Fibroblast of mammary gland (primary cell): ENCODE measurements around the gene LCN2.

Experiments
- DNase-seq: peaks from one replicate; pipeline ENCODE4 v3.0.0-alpha.2; 2010; ENCODE audit warnings: low read depth
- H3K4me3 ChIP-seq: 2 replicates; pipeline ENCODE4 v1.5.1; 2011; ENCODE audit warnings: low read depth, mild to moderate bottlenecking, low read length, moderate library complexity; ENCODE audit not compliant: control insufficient read depth
- TF ChIP-seq, protein P1 (sequence below): conservative IDR thresholded peaks from 2 replicates; pipeline ENCODE4 v1.5.1; 2011; ENCODE audit warnings: low read depth, low read length, inconsistent platforms; ENCODE audit not compliant: control insufficient read depth, insufficient read depth

The LCN2 gene

GRCh38 chr9:128124451-128124850, 24.8 kb upstream of the LCN2 start:
- H3K4me3 ChIP-seq, result no peak overlapping the region
- DNase-seq, result no peak
- TF ChIP-seq, protein P1, sequence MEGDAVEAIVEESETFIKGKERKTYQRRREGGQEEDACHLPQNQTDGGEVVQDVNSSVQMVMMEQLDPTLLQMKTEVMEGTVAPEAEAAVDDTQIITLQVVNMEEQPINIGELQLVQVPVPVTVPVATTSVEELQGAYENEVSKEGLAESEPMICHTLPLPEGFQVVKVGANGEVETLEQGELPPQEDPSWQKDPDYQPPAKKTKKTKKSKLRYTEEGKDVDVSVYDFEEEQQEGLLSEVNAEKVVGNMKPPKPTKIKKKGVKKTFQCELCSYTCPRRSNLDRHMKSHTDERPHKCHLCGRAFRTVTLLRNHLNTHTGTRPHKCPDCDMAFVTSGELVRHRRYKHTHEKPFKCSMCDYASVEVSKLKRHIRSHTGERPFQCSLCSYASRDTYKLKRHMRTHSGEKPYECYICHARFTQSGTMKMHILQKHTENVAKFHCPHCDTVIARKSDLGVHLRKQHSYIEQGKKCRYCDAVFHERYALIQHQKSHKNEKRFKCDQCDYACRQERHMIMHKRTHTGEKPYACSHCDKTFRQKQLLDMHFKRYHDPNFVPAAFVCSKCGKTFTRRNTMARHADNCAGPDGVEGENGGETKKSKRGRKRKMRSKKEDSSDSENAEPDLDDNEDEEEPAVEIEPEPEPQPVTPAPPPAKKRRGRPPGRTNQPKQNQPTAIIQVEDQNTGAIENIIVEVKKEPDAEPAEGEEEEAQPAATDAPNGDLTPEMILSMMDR, result no peak

- no peak overlapping the region for H3K4me3 ChIP-seq
- DNase-seq, result peak; percentile 66
Measured at GRCh38 chr9:128124873-128125579, 24.2 kb upstream of the LCN2 start.

GRCh38 chr9:128125580-128126354, 23.5 kb upstream of the LCN2 start:
- TF ChIP-seq, protein P1, result no peak
- H3K4me3 ChIP-seq, result no peak overlapping the region
- no peak for DNase-seq

More at GRCh38 chr9:128124873-128125579, 24.2 kb upstream of the LCN2 start:
- TF ChIP-seq, protein P1, result peak; percentile 70

DNA sequence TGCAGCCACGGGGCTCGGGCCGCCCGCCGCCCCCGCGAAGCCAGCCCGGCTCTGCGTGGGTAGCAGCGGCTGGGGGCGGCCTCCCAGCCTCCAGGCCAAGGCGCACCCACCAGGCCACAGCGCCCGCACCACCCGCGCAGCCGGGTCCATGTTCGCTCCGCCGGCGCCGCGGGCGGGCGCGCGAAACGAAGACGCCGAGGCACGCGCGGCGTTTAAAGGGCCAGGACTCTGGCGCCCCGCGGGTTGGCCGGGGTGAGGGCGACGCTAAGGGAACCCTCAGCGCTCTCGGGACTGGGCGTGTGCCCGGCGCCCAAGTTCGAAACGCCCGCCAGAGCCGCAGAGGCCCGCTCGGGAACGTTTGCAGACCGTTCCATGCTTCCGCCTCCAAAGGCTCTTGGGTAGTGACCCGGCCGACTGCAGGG, 21.7 kb upstream of the LCN2 start, which contains the start of gene PTGES2:
Gene PTGES2, minus strand, starts transcription at position 162 of the 422 bp plus-strand sequence. Its CDS starts 12 bp downstream, at position 150.
- H3K4me3 ChIP-seq, result peak within 1 kb of the TSS; percentile 71
- DNase-seq, result peak; percentile 81
- TF ChIP-seq, protein P1, result no peak

DNA sequence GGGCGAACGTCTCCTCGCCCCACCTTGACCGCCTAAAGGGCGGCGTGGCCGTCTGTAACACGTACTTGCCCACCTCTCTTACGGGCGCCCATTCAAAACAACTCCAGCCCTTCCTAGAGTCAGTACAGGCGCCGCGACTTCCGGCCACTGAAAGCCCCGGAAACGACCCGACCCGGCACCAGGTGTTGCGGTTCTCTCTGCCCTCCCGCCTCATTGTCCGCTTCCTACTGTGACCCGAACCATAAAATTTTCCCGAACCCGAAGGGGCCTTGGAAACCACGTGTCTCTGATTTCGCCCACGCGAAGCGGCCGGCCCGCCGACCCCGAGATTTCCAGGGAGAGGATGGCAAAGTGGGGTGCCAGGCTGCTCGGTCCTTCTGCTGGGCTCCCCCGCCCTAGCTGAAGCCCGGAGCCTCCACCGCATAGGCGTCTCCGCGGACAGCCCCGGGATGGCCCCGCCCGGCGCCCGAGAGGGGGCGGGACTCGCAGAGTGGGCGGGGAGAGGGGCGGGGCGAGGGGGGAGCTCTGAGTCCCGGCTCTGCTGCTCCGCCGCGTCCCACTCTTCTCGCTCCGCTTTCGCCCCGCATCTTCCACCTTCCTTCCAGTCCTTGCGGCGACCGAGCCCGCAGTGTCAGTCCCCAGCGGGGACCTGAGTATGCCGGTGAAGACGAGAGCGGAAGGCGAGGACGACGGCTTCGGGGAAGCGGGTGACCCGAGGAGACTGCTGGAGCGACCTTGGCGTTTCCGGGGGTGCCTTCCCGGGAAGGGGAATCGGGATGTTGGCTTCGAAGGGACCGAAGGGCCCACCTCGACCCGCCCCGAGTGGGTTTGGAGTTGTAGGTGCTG, 21.0 kb upstream of the LCN2 start:
- TF ChIP-seq, protein P1, result no peak
- DNase-seq, result peak; percentile 88
- H3K4me3 ChIP-seq, result peak overlapping the region; percentile 71
